Small intestine (tissue), 4 donors: ENCODE results near the gene PTH2. TPM values are rescaled to one million over a fixed set of nuclear protein-coding genes. Genes with fewer than 3 reads are reported as not detected.

ENCODE experiments used
- polyA plus RNA-seq, 4 donors: library from polyadenylated mRNA; stranded (reverse) in 3 of 4; unstranded in 1 of 4; fragments of 200-250 nt in 3 of 4; fragments of 120-200 nt in 1 of 4; gene quantifications; one replicate each; pipeline versions ENCODE4 v1.2.1 to v1.2.3, GENCODE V29; 2013
- donor health status: healthy with polysubstance abuse.
- donor health status: Bipolar disorder and iron deficiency.
- donor health status: healthy.

PTH2 gene
- polyA plus RNA-seq, 4 donors, result not detected

Other genes with a start within 250 kb of the PTH2 start
- gene SLC6A16, start 98.2 kb downstream of the PTH2 start, polyA plus RNA-seq, result 1 to 10 TPM in 1 of 4 donors, under 1 TPM in 2, not detected in 1; 0.27 to 1.4 (median 0.34) TPM
- gene CD37, start 88.0 kb downstream of the PTH2 start, polyA plus RNA-seq, result 10 to 100 TPM in 1 of 4 donors, 1 to 10 TPM in 3; 2.7 to 11.6 (median 6.9) TPM
- gene TEAD2, start 61.0 kb downstream of the PTH2 start, polyA plus RNA-seq, result 10 to 100 TPM in 2 of 4 donors, 1 to 10 TPM in 2; 1.8 to 17.2 (median 8.8) TPM
- under 1 TPM in 2 of 4 donors, not detected in 2; 0.19 to 0.66 TPM for gene DKKL1, start 59.6 kb downstream of the PTH2 start, polyA plus RNA-seq
- gene KASH5, start 35.2 kb downstream of the PTH2 start, polyA plus RNA-seq, result not detected
- gene GFY, start 1.9 kb upstream of the PTH2 start, polyA plus RNA-seq, result not detected
- 1 to 10 TPM in 1 of 4 donors, under 1 TPM in 3; 0.09 to 1.1 (median 0.25) TPM for gene SLC17A7, start 18.1 kb upstream of the PTH2 start, polyA plus RNA-seq
- 100 to 1,000 TPM in 1 of 4 donors, 10 to 100 TPM in 3; 81.1 to 115 (median 89.6) TPM for gene PIH1D1, start 28.4 kb upstream of the PTH2 start, polyA plus RNA-seq
- gene ALDH16A1, start 29.8 kb upstream of the PTH2 start, polyA plus RNA-seq, result 100 to 1,000 TPM in 2 of 4 donors, 10 to 100 TPM in 2; 26.3 to 130 (median 83.6) TPM
- gene FLT3LG, start 50.8 kb upstream of the PTH2 start, polyA plus RNA-seq, result 1 to 10 TPM; 4.9 to 10.0 (median 8.2) TPM
- 1,000 to 10,000 TPM; 2,350 to 5,026 (median 3,831) TPM for gene RPL13A, start 64.2 kb upstream of the PTH2 start, polyA plus RNA-seq
- 1,000 to 10,000 TPM; 2,854 to 5,067 (median 4,011) TPM for gene RPS11, start 73.0 kb upstream of the PTH2 start, polyA plus RNA-seq
- gene FCGRT, start 89.2 kb upstream of the PTH2 start, polyA plus RNA-seq, result 100 to 1,000 TPM; 354 to 583 (median 513) TPM
- 100 to 1,000 TPM in 2 of 4 donors, 10 to 100 TPM in 2; 38.0 to 687 (median 248) TPM for gene RCN3, start 104.6 kb upstream of the PTH2 start, polyA plus RNA-seq
- 100 to 1,000 TPM in 3 of 4 donors, 10 to 100 TPM in 1; 51.8 to 181 (median 134) TPM for gene NOSIP, start 157.1 kb upstream of the PTH2 start, polyA plus RNA-seq
- 10 to 100 TPM; 14.2 to 23.7 (median 18.0) TPM for gene PRRG2, start 157.9 kb upstream of the PTH2 start, polyA plus RNA-seq
- 10 to 100 TPM in 2 of 4 donors, 1 to 10 TPM in 2; 2.4 to 18.4 (median 8.0) TPM for gene PRR12, start 167.7 kb upstream of the PTH2 start, polyA plus RNA-seq
- 100 to 1,000 TPM in 2 of 4 donors, 10 to 100 TPM in 2; 30.6 to 105 (median 85.5) TPM for gene RRAS, start 216.7 kb upstream of the PTH2 start, polyA plus RNA-seq
- 10 to 100 TPM; 10.5 to 36.2 (median 19.8) TPM for gene SCAF1, start 218.8 kb upstream of the PTH2 start, polyA plus RNA-seq
- gene IRF3, start 242.4 kb upstream of the PTH2 start, polyA plus RNA-seq, result 100 to 1,000 TPM in 2 of 4 donors, 10 to 100 TPM in 2; 92.1 to 255 (median 119) TPM
- gene BCL2L12, start 242.5 kb upstream of the PTH2 start, polyA plus RNA-seq, result 10 to 100 TPM; 11.2 to 36.6 (median 17.1) TPM